ENCODE measurements around the gene KRT25.

DNA sequence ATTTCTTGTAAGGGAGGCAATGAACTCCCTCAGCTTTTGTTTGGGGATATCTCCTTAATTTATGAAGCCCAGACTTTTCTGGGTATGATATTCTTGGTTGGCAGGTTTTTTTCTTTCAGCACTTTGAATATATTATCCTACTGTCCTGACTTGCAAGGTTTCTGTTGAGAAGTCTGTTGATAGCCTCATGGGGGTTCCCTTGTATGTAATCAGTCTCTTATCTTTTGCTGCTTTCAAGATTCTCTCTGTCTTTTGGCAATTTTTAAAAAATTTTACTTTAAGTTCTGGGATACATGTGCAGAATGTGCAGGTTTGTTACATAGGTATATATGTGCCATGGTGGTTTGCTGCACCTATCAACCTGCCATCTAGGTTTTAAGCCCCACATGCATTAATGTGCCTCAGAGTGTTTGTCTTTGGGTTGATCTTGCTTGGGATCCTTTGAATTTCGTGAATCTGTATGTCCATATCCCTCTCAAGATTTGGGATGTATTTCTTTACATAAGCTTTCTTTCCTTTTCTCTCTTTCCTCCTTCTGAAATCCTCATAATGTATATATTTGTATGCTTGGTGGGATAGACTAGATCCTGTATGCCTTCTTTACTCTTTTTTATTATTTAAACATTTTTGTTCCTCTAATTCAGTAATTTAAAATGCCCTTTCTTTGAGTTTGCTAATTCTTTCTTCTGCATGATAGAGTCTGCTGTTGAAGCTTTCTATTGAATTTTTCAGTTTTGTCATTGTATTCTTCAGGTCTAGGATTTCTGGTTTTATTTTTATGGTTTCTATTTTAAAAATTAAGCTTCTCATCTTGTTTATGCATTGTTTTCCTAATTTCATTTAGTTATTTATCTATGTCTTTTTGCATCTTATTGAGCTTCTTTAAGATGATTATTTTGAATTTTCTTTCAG is 5.2 kb upstream of the KRT25 start:
- TF ChIP-seq, protein P1, sequence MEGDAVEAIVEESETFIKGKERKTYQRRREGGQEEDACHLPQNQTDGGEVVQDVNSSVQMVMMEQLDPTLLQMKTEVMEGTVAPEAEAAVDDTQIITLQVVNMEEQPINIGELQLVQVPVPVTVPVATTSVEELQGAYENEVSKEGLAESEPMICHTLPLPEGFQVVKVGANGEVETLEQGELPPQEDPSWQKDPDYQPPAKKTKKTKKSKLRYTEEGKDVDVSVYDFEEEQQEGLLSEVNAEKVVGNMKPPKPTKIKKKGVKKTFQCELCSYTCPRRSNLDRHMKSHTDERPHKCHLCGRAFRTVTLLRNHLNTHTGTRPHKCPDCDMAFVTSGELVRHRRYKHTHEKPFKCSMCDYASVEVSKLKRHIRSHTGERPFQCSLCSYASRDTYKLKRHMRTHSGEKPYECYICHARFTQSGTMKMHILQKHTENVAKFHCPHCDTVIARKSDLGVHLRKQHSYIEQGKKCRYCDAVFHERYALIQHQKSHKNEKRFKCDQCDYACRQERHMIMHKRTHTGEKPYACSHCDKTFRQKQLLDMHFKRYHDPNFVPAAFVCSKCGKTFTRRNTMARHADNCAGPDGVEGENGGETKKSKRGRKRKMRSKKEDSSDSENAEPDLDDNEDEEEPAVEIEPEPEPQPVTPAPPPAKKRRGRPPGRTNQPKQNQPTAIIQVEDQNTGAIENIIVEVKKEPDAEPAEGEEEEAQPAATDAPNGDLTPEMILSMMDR (IDR thresholded peaks at IDR 0.05; ENCODE audit: low read depth, low read length, poor library complexity, severe bottlenecking): no peak
- TF ChIP-seq EZH2phosphoT487 (IDR thresholded peaks at IDR 0.05; ENCODE audit: borderline replicate concordance, low read length): no peak
